ENCODE measurements around the gene C1RL.
A peak's percentile ranks its signal among the peaks of the same experiment; 100 is the strongest.

DNA sequence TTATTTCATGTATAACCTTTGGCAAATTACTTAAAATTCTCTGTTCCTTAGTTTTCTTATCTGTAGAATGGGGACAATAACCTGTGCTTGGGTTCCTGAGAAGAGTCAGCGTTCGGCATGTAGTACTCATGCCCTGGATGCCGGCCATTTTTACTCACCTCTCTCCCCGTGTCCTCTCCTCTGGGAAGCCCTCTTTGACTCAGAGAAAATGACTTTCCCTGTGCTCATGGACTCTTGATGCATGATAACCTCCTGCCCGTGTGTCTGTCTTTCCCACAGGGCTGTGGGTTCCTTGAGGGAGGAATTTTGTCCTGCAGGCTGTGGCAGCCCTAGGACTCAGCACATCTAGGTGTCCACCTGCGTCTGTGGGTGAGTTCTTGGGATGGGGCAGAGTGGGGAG is 5.8 kb upstream of the C1RL start:
- TF ChIP-seq, protein P1, sequence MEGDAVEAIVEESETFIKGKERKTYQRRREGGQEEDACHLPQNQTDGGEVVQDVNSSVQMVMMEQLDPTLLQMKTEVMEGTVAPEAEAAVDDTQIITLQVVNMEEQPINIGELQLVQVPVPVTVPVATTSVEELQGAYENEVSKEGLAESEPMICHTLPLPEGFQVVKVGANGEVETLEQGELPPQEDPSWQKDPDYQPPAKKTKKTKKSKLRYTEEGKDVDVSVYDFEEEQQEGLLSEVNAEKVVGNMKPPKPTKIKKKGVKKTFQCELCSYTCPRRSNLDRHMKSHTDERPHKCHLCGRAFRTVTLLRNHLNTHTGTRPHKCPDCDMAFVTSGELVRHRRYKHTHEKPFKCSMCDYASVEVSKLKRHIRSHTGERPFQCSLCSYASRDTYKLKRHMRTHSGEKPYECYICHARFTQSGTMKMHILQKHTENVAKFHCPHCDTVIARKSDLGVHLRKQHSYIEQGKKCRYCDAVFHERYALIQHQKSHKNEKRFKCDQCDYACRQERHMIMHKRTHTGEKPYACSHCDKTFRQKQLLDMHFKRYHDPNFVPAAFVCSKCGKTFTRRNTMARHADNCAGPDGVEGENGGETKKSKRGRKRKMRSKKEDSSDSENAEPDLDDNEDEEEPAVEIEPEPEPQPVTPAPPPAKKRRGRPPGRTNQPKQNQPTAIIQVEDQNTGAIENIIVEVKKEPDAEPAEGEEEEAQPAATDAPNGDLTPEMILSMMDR (IDR thresholded peaks at IDR 0.05 in 8 of 11, conservative IDR thresholded peaks at IDR 0.05 in 3 of 11): peak in 1 of 11 experiments; percentile 1
- TF ChIP-seq POLR2A (IDR thresholded peaks at IDR 0.05): no peak

Data from spleen (tissue), 7 donors.